Sigmoid colon (tissue), 4 donors: Measurements from ENCODE around the gene GPC6.

Experiments
- CTCF ChIP-seq, 4 experiments: fragments of 450-650 bp in 3 of 4; fragments of 200-600 bp in 1 of 4; IDR thresholded peaks; one replicate each; pipeline ENCODE4 v1.5.1; 2016 to 2019; ENCODE audit warnings: antibody characterized with exemption in 4 of 4, mild to moderate bottlenecking in 3 of 4, moderate library complexity in 2 of 4
- POLR2A ChIP-seq, 2 donors: fragments of 450-650 bp; IDR thresholded peaks; one replicate each; pipeline ENCODE4 v1.6.1; 2016; ENCODE audit warnings: antibody characterized with exemption in 2 of 2, mild to moderate bottlenecking in 2 of 2, moderate library complexity in 2 of 2
- POLR2AphosphoS5 ChIP-seq, 4 donors: sonication (generic); formaldehyde crosslinking; IDR thresholded peaks; one replicate each; pipeline ENCODE4 v1.6.1; 2017; ENCODE audit warnings: antibody characterized with exemption in 4 of 4

GRCh38 chr13:94414141-94414540 is 1187.5 kb downstream of the GPC6 start:
- TF ChIP-seq CTCF (IDR thresholded peaks at IDR 0.05) (no peak), POLR2A (IDR thresholded peaks at IDR 0.05) (no peak), POLR2AphosphoS5 (IDR thresholded peaks at IDR 0.05) (no peak)
